ENCODE results near the gene ASB7.

GRCh38 chr15:100658895-100659294, 56.5 kb downstream of the ASB7 start:
- TF ChIP-seq POLR2A (IDR thresholded peaks at IDR 0.05): no peak
- no peak for TF ChIP-seq CTCF (IDR thresholded peaks at IDR 0.05 in 8 of 11, conservative IDR thresholded peaks at IDR 0.05 in 3 of 11)
